Stimulated activated naive CD8-positive, alpha-beta T cell treated with anti-CD3 and anti-CD28 coated beads, Interleukin-15, Interleukin-2, amounts not matched to agents 100 ng/mL and 50 ng/mL, for 24 hours (primary cell): Measurements from ENCODE around the gene MAGEA4.
"Not testable (repeated sequence)": the region's sequence is repeated elsewhere in the genome, so short reads cannot be mapped to it uniquely, and the experiment has no call there.

ENCODE experiments used
- H3K27ac Mint-ChIP-seq: one replicate; pipeline ENCODE4 v1.8.0; 2021; ENCODE audit warnings: mild to moderate bottlenecking, mixed read lengths
- H3K27me3 Mint-ChIP-seq: one replicate; pipeline ENCODE4 v1.8.0; 2021; ENCODE audit warnings: mixed read lengths
- H3K36me3 Mint-ChIP-seq: one replicate; pipeline ENCODE4 v1.8.0; 2021; ENCODE audit warnings: low read depth, mixed read lengths
- H3K4me1 Mint-ChIP-seq: one replicate; pipeline ENCODE4 v1.8.0; 2021; ENCODE audit warnings: low read depth, mixed read lengths
- H3K4me3 Mint-ChIP-seq: one replicate; pipeline ENCODE4 v1.8.0; 2021; ENCODE audit warnings: mild to moderate bottlenecking, mixed read lengths
- H3K9me3 Mint-ChIP-seq: one replicate; pipeline ENCODE4 v1.8.0; 2021; ENCODE audit warnings: mixed read lengths

MAGEA4 gene

DNA sequence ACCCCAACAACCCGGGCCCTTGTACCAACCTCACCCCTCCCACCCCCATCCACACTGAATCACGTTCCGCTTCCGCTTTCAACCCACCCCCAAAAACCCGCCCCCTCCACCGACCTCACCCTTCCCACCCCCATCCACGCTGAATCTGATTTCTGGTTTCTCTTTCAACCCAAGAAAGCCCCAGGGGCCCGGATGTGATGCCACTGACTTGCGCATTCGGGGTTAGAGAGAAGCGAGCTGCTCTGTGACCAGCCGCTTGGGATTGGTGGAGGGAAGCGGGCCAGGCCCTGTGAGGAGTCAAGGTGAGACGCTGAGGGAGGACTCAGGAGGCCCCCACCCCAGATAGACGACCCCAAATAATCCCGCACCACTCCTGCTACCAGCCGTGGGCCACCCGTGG is 6.0 kb downstream of the MAGEA4 start:
- not testable (repeated sequence) for H3K4me1 Mint-ChIP-seq, H3K4me3 Mint-ChIP-seq, H3K27ac Mint-ChIP-seq, H3K9me3 Mint-ChIP-seq, H3K36me3 Mint-ChIP-seq, H3K27me3 Mint-ChIP-seq

DNA sequence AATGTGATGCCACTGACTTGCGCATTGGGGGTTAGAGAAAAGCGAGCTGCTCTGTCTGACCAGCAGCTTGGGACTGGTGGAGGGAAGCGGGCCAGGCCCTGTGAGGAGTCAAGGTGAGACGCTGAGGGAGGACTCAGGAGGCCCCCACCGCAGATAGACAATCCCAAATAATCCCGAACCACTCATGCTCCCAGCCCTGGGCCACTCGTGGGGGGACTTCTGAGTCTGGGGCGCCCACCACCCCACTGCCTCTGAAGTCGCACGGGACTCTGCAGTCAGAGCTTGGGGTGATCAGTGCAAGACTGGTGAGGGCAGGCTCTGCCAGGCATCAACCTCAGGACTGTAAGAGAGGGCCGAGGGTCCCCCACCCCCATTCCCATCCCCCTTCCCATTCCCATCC is 6.9 kb downstream of the MAGEA4 start:
- no peak overlapping the region for H3K27ac Mint-ChIP-seq
- no peak overlapping the region for H3K4me3 Mint-ChIP-seq
- H3K36me3 Mint-ChIP-seq, result no peaks in the 10 kb centered on the region
- H3K4me1 Mint-ChIP-seq, result no peaks in the 10 kb centered on the region
- no peaks in the 10 kb centered on the region for H3K27me3 Mint-ChIP-seq
- no peaks in the 10 kb centered on the region for H3K9me3 Mint-ChIP-seq

DNA sequence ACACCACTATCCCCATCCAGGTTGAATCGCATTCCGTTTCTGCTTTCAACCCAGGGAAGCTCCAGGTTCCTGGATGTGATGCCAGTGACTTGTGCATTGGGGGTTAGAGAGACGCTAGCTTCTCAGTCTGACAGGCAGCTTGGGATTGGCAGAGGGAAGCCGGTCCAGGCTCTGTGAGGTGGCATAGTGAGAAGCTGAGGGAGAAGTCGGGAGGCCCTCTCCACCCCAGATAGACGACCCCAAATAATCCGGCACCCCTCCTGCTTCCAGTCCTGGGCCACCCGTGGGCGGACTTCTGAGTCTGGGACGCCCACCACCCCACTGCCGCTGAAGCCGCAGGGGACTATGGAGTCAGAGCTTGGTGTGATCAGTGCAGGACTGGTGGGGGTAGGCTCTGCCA is 7.4 kb downstream of the MAGEA4 start:
- H3K4me1 Mint-ChIP-seq, result no peaks in the 10 kb centered on the region
- no peaks in the 10 kb centered on the region for H3K27me3 Mint-ChIP-seq
- H3K36me3 Mint-ChIP-seq, result no peaks in the 10 kb centered on the region
- H3K4me3 Mint-ChIP-seq, result no peak overlapping the region
- no peak overlapping the region for H3K27ac Mint-ChIP-seq
- H3K9me3 Mint-ChIP-seq, result no peaks in the 10 kb centered on the region

DNA sequence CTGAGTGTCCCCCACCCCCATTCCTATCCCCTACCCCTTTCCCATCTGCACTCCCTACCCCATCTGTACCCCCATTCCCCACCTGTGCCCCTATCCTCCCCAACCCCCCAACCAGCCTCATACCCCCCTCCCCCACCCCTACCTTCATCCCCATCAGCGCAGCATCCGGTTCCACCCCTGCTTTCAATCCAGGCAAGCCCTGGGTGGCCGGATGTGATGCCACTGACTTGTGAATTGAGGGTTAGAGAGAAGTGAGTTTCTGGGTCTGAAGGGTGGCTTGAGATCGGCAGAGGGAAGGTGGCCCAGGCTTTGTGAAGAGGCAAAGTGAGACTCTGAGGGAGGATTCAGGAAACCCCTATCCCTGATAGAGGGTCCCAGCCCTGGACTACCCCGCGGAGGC is 7.8 kb downstream of the MAGEA4 start:
- Mint-ChIP-seq H3K27ac (no peak overlapping the region), H3K4me3 (no peak overlapping the region), H3K4me1 (no peaks in the 10 kb centered on the region), H3K9me3 (no peaks in the 10 kb centered on the region), H3K27me3 (no peaks in the 10 kb centered on the region), H3K36me3 (no peaks in the 10 kb centered on the region)

DNA sequence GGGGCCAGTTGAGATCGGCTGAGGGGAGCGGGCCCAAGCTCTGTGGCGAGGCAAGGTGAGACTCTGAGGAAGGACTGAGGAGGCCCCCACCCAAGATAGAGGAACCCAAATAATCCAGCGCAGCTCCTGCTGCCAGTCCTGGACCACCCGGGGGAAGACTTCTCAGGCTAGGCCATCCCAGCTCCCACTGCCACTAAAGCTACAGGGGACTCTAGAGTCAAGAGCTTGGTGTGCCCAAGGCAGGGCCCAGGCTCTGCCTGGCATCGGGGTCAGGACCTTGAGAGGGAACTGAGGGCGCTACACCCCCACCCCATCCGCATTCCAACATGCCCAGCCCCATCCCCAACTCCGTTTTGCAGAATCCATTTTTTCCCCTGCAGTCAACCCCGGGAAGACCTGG is 8.6 kb downstream of the MAGEA4 start:
- H3K9me3 Mint-ChIP-seq, result no peaks in the 10 kb centered on the region
- H3K27me3 Mint-ChIP-seq, result no peaks in the 10 kb centered on the region
- H3K4me3 Mint-ChIP-seq, result no peak overlapping the region
- no peaks in the 10 kb centered on the region for H3K4me1 Mint-ChIP-seq
- no peaks in the 10 kb centered on the region for H3K36me3 Mint-ChIP-seq
- H3K27ac Mint-ChIP-seq, result no peak overlapping the region

DNA sequence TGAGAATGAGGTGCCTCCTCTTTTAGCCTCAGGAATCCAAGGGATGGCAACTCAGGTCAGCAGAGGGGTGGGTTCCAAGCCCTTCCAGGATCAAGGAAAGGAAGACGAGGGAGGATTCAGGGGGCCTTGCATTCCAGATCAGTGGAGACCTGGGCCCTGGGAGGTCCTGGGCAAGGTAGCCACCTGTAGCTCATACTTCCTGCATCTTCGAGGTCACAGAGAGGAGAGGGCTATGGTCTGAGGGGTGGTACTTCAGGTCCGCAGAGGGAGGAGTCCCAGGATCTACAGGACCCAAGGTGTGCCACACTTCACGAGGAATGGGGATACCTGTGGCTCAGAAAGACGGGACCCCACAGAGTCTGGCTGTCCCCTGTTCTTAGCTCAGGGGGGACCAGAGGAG is 9.2 kb downstream of the MAGEA4 start:
- Mint-ChIP-seq H3K36me3 (no peaks in the 10 kb centered on the region), H3K9me3 (no peaks in the 10 kb centered on the region), H3K27ac (no peak overlapping the region), H3K27me3 (no peaks in the 10 kb centered on the region), H3K4me3 (no peak overlapping the region), H3K4me1 (no peaks in the 10 kb centered on the region)

DNA sequence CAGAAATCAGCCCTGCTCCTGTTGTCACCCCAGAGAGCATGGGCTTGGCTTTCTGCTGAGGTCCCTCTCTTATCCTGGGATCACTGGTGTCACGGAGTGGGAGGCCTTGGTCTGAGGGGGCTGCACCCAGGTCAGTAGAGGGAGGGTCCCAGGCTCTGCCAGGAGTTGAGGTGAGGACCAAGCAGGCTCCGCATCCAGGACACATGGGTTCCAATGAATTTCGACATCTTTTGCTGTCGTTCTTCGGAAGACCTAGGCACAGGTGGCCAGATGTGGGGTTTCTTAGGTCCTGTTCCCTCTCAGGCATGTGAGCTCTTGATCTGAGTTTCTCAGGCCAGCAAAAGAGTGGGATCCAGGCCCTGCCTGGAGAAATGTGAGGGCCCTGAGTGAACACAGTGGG is 10.0 kb downstream of the MAGEA4 start:
- H3K4me1 Mint-ChIP-seq, result no peaks in the 10 kb centered on the region
- no peak overlapping the region for H3K27ac Mint-ChIP-seq
- H3K9me3 Mint-ChIP-seq, result no peaks in the 10 kb centered on the region
- no peak overlapping the region for H3K4me3 Mint-ChIP-seq
- H3K27me3 Mint-ChIP-seq, result no peaks in the 10 kb centered on the region
- no peaks in the 10 kb centered on the region for H3K36me3 Mint-ChIP-seq

DNA sequence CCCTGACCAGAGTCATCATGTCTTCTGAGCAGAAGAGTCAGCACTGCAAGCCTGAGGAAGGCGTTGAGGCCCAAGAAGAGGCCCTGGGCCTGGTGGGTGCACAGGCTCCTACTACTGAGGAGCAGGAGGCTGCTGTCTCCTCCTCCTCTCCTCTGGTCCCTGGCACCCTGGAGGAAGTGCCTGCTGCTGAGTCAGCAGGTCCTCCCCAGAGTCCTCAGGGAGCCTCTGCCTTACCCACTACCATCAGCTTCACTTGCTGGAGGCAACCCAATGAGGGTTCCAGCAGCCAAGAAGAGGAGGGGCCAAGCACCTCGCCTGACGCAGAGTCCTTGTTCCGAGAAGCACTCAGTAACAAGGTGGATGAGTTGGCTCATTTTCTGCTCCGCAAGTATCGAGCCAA is 11.0 kb downstream of the MAGEA4 start:
- Mint-ChIP-seq H3K4me3 (no peak overlapping the region), H3K27me3 (no peaks in the 10 kb centered on the region), H3K4me1 (no peaks in the 10 kb centered on the region), H3K9me3 (no peaks in the 10 kb centered on the region), H3K27ac (no peak overlapping the region), H3K36me3 (no peaks in the 10 kb centered on the region)

DNA sequence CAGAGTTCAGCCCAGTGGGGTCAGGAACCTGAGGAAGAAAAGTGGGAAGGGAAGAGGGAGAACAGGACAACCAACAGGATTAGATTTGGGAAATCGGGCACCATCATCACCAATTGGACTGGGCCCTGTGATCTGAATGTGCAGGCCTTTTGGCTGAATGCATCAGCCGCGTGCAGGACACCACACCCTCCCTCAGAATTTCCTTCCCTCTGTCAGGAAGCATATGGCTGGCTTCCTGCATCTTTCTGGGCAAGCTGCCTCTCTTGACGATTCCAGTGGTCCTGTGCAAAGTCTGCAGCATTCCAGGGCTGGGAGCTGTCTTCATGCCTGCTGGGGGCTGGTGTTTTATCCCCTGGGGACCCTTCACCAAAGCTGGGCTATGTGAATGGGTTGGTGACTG is 16.4 kb downstream of the MAGEA4 start:
- no peaks in the 10 kb centered on the region for H3K36me3 Mint-ChIP-seq
- H3K27me3 Mint-ChIP-seq, result no peaks in the 10 kb centered on the region
- H3K27ac Mint-ChIP-seq, result no peak overlapping the region
- H3K4me1 Mint-ChIP-seq, result no peaks in the 10 kb centered on the region
- no peak overlapping the region for H3K4me3 Mint-ChIP-seq
- H3K9me3 Mint-ChIP-seq, result no peaks in the 10 kb centered on the region

DNA sequence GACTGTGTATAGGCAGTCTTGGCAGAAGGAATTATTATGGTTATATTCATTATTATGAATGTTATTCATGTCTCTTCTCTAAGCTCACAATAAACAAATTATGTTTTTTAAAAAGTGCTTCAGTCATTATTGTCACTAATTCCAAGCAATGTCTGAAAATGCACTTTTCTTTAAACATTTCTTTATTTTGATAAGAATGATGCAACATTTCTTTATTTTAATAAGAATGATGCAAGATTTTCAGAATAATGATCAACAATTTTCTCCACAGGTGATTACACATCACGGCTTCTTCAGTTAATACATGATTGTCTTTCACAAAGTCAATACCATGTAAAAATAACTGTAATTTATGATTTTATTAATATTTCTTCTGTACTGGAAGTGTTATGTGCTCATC is 22.7 kb downstream of the MAGEA4 start:
- Mint-ChIP-seq H3K27ac (no peak overlapping the region), H3K27me3 (no peaks in the 10 kb centered on the region), H3K36me3 (no peaks in the 10 kb centered on the region), H3K9me3 (no peaks in the 10 kb centered on the region), H3K4me1 (no peaks in the 10 kb centered on the region), H3K4me3 (no peak overlapping the region)

DNA sequence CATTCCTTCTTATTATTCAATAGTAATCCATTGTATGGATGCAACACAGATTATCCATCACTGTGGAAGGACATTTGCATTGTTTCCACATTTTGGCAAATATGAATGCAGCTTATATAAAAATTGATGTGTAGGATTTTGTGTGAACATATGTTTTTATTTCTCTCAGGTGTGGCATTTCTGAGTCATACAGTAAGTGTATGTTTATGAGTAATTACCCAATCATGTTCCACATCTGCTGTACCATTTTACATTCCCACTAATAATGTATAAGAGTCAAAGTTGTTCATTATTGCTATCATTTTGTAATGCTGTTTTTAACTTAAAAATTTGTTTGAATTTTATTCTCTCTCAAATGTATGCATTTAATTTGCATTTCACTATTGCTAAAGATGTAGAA is 25.5 kb downstream of the MAGEA4 start:
- Mint-ChIP-seq H3K36me3 (no peaks in the 10 kb centered on the region), H3K4me3 (no peak overlapping the region), H3K9me3 (no peaks in the 10 kb centered on the region), H3K4me1 (no peaks in the 10 kb centered on the region), H3K27ac (no peak overlapping the region), H3K27me3 (peaks cover 3% of the 10 kb centered on the region)

DNA sequence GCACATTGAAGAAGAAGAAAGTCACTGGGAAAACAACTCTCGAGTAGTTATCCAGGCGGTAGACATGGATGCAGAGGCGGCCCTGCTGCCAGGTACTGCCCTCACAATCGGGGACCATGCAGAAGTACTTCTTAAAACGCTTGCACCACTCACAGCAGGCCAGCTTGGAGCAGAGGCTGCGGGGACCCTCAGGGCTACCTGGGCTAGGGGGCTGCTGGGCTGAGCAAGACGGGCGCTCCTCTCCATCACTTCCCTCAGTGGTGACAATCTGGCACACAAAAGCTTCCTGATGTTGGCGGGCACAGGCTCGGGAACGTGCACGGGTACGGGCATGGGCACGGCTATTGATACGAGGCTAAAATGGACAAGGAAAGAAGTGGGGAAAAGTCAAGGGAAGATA is 42.0 kb downstream of the MAGEA4 start:
- Mint-ChIP-seq H3K27me3 (no peaks in the 10 kb centered on the region), H3K4me1 (no peaks in the 10 kb centered on the region), H3K4me3 (no peak overlapping the region), H3K36me3 (no peaks in the 10 kb centered on the region), H3K27ac (no peak overlapping the region), H3K9me3 (no peaks in the 10 kb centered on the region)

DNA sequence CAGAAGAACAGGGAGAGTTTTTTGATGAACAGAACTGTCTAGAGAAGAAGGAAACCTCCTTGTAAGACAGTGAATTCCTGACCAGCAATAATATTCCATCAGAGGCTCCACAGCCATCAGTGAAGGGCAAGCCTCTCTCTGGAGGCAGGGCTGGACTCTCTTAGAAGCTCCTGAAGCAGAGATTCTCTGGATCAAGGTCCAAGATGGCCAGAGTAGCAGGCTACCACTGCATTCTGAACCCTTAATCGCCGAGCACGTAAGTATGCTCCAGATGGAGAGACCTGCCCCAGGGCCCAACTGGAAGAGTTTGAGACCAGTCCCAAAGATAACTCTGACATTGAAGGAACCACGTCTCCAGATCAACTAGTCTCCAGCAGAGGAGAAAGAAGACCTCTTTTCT is 45.4 kb downstream of the MAGEA4 start:
- Mint-ChIP-seq H3K27ac (no peak overlapping the region), H3K4me3 (no peak overlapping the region), H3K36me3 (no peaks in the 10 kb centered on the region), H3K27me3 (no peaks in the 10 kb centered on the region), H3K4me1 (no peaks in the 10 kb centered on the region), H3K9me3 (no peaks in the 10 kb centered on the region)

DNA sequence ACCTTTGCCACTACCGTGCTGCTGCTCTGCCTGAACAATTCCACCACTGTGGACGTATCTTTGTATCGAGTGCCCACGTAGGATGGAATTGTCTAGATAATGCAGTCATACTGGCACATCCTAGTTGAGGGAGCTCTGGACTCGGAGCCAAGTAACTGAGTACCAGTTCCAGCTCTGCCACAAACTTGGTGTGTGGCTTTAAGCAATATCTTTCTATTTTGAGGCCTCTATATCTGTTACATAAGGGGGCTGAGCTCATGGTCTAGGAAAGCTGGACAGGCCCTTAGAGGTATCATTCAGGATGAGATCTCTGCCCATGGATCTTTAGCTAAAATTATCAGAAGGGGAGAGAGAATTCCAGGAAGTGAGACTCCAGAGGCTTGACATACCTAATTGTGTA is 49.3 kb downstream of the MAGEA4 start:
- Mint-ChIP-seq H3K27me3 (no peaks in the 10 kb centered on the region), H3K9me3 (no peaks in the 10 kb centered on the region), H3K27ac (no peak overlapping the region), H3K36me3 (no peaks in the 10 kb centered on the region), H3K4me3 (no peak overlapping the region), H3K4me1 (no peaks in the 10 kb centered on the region)

DNA sequence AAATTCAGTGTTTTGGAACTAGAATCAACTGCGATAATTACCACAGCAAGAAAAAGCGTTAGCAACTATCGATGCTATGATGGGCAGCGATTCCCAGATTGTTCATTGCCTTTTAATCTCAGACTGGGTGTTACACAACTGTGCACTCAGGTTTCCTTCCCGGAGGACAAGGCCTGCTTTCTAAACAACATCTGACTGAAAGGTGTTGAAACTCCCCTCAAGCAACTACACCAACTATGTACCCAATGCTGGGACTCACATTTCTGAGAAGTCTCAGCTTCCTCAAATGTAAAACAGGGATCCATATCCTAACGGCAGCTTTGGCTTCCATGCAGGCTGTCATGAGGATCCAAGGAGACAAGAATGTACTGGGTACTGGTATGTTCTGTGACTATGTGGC is 53.5 kb downstream of the MAGEA4 start:
- Mint-ChIP-seq H3K27ac (no peak overlapping the region), H3K27me3 (peaks cover 2% of the 10 kb centered on the region), H3K4me3 (no peak overlapping the region), H3K4me1 (no peaks in the 10 kb centered on the region), H3K9me3 (peaks cover 5% of the 10 kb centered on the region), H3K36me3 (no peaks in the 10 kb centered on the region)

DNA sequence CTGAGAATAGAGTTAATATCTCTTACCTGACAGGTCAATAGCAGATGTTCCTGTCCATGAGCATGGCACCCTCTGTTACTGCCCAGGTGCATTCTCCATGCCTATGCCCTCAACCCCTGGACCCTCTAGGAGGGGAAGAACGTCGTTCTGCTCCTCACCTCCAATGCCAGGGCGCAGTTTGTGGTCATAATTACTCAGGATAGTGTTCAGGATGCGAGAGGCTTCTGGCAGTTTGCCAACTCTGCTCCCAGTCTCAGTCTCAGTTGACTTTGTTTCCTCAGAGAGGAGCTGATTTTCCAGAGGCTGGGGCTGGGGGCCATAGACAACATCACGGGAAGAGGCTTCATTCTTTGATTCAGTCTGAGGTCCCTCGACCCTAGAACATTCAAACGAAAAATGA is 57.3 kb downstream of the MAGEA4 start:
- peaks cover 5% of the 10 kb centered on the region for H3K9me3 Mint-ChIP-seq
- H3K36me3 Mint-ChIP-seq, result no peaks in the 10 kb centered on the region
- peaks cover 14% of the 10 kb centered on the region for H3K27me3 Mint-ChIP-seq
- no peaks in the 10 kb centered on the region for H3K4me1 Mint-ChIP-seq
- H3K4me3 Mint-ChIP-seq, result no peak overlapping the region
- H3K27ac Mint-ChIP-seq, result no peak overlapping the region

DNA sequence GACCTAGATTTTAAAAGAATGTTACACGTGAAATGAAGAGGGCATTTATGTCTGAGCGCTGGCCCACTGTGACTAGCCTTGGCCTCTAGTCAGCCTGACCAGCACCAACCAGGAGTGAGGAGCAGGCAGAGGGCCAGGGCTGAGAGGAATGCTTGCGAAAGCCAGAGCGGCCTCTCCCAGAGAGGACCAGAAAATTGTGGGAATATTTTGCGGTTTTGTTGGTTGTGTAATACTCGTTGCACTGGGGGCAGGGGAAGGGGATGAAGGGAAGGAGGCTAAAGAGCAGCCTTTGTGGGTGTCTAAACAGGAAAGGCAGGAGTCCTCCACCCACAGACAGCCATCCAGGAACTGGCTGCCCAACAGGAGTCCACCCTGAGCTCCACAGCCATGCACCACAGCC is 58.0 kb downstream of the MAGEA4 start:
- Mint-ChIP-seq H3K9me3 (peaks cover 5% of the 10 kb centered on the region), H3K4me3 (no peak overlapping the region), H3K4me1 (no peaks in the 10 kb centered on the region), H3K27me3 (peaks cover 20% of the 10 kb centered on the region), H3K27ac (no peak overlapping the region), H3K36me3 (no peaks in the 10 kb centered on the region)
